ENCODE data around the gene SVEP1.

Gene SVEP1

GRCh38 chr9:110604171-110604601 is 24.6 kb upstream of the SVEP1 start (continued):
- TF ChIP-seq ZNF704 (tag by site-specific recombination; IDR thresholded peaks at IDR 0.05) (no peak), ZNF292 (tag by site-specific recombination; IDR thresholded peaks at IDR 0.05; ENCODE audit: borderline replicate concordance, low read depth) (no peak), ZNF248 (tag by site-specific recombination; IDR thresholded peaks at IDR 0.05) (no peak), TCF7L2 (IDR thresholded peaks at IDR 0.05; ENCODE audit: borderline replicate concordance, low read depth, low read length) (no peak), ATF2 (tag by site-specific recombination; IDR thresholded peaks at IDR 0.05; ENCODE audit: low read depth) (no peak), ZNF544 (tag by site-specific recombination; IDR thresholded peaks at IDR 0.05) (no peak), HOXD13 (CRISPR knock-in tag; IDR thresholded peaks at IDR 0.05; ENCODE audit: borderline replicate concordance) (no peak), ZNF266 (tag by site-specific recombination; IDR thresholded peaks at IDR 0.05; ENCODE audit: low read depth) (no peak), ZNF311 (tag by site-specific recombination; IDR thresholded peaks at IDR 0.05; ENCODE audit: borderline replicate concordance) (no peak), ZNF645 (tag by site-specific recombination; IDR thresholded peaks at IDR 0.05) (no peak)

GRCh38 chr9:110602281-110602680 is 22.7 kb upstream of the SVEP1 start:
- Histone ChIP-seq H3K27ac (ENCODE audit: extremely low read depth, low read depth, low read length) (no peak overlapping the region), H3K9me3 (ENCODE audit: control insufficient read depth, insufficient read depth, low read depth, low read length) (no peaks in the 10 kb centered on the region), H3K4me1 (ENCODE audit: control insufficient read depth, insufficient read depth, low read length) (no peaks in the 10 kb centered on the region), H3K4me3 (ENCODE audit: low read depth, low read length) (no peak overlapping the region), H3K36me3 (ENCODE audit: control insufficient read depth in 2 of 2, insufficient read depth in 1 of 2, low read length in 2 of 2) (no peaks in the 10 kb centered on the region)
- ChIA-PET CTCF (interaction anchor here (1.3 kb wide), 1 partner anchor 17 kb away, joined by 5 read pairs; no protein-coding TSS in a partner anchor), POLR2A (no interaction called here)
- TF ChIP-seq ZBTB17 (tag by site-specific recombination; IDR thresholded peaks at IDR 0.05), result no peak
- no peak for TF ChIP-seq MZF1 (tag by site-specific recombination; IDR thresholded peaks at IDR 0.05; ENCODE audit: borderline replicate concordance)
- TF ChIP-seq ZFP3 (tag by site-specific recombination; IDR thresholded peaks at IDR 0.05; ENCODE audit: low read depth), result no peak
- TF ChIP-seq ZNF112 (tag by site-specific recombination; IDR thresholded peaks at IDR 0.05), result no peak
- TF ChIP-seq ZNF292 (tag by site-specific recombination; IDR thresholded peaks at IDR 0.05; ENCODE audit: borderline replicate concordance, low read depth), result no peak
- TF ChIP-seq HOXA7 (CRISPR knock-in tag; IDR thresholded peaks at IDR 0.05; ENCODE audit: borderline replicate concordance), result no peak
- no peak for TF ChIP-seq ZNF223 (tag by site-specific recombination; IDR thresholded peaks at IDR 0.05)
- no peak for TF ChIP-seq ZFP37 (tag by site-specific recombination; IDR thresholded peaks at IDR 0.05)
- TF ChIP-seq HIC1 (tag by site-specific recombination; IDR thresholded peaks at IDR 0.05), result no peak
- no peak for TF ChIP-seq ZNF362 (tag by site-specific recombination; IDR thresholded peaks at IDR 0.05)
- TF ChIP-seq PRDM4 (tag by site-specific recombination; IDR thresholded peaks at IDR 0.05), result no peak
